ENCODE results near the gene CDH4. TPM values are rescaled to one million over a fixed set of nuclear protein-coding genes. Genes with fewer than 3 reads are reported as not detected.

The CDH4 gene
- total and polyA plus RNA-seq, 2 of the 8 experiments (the other 6 are each of a cell fraction or from before 2014, with no cell fraction given): 4.3 to 7.9 TPM

GRCh38 chr20:61891916-61892649 is 640.0 kb downstream of the CDH4 start (continued):
- TF ChIP-seq CHD7 (IDR thresholded peaks at IDR 0.05; ENCODE audit: insufficient replicate concordance, low read length) (no peak), CBX8 (IDR thresholded peaks at IDR 0.05; ENCODE audit: borderline replicate concordance, low read depth, low read length) (no peak), CEBPB (IDR thresholded peaks at IDR 0.05; ENCODE audit: low read depth, low read length) (no peak), FOSL1 (IDR thresholded peaks at IDR 0.05; ENCODE audit: insufficient read depth, low read depth, low read length) (no peak), YY1 (IDR thresholded peaks at IDR 0.05; ENCODE audit: low read depth, low read length) (no peak), EZH2 (IDR thresholded peaks at IDR 0.05; ENCODE audit: low read depth, low read length, severe bottlenecking) (no peak), CBX5 (IDR thresholded peaks at IDR 0.05; ENCODE audit: low read depth, low read length) (no peak), TBP (IDR thresholded peaks at IDR 0.05; ENCODE audit: low read depth, low read length) (no peak), POLR2A (IDR thresholded peaks at IDR 0.05; ENCODE audit: control extremely low read depth in 1 of 2, low read depth in 2 of 2, low read length in 2 of 2) (no peak), GABPA (IDR thresholded peaks at IDR 0.05; ENCODE audit: borderline replicate concordance, insufficient read depth, low read length) (no peak), KDM4A (IDR thresholded peaks at IDR 0.05; ENCODE audit: low read depth, low read length, severe bottlenecking) (no peak)

All from H1 (cell line).